RWPE2 (cell line): ENCODE results near the gene KLHL10.
A peak's percentile ranks its signal among the peaks of the same experiment; 100 is the strongest.
"Not testable (repeated sequence)": the region's sequence is repeated elsewhere in the genome, so short reads cannot be mapped to it uniquely, and the experiment has no call there.

Source experiments
- ATAC-seq: fragments of 200-7000 bp; cut with Tn5 transposase; 3 replicates; pipeline ENCODE4 v1.9.1; 2021; ENCODE audit warnings: low read depth
- DNase-seq: peaks from one replicate; pipeline ENCODE4 v3.0.0-alpha.2; 2020; ENCODE audit warnings: low spot score
- H3K27ac ChIP-seq: fragments of 450-650 bp; 2 replicates; pipeline ENCODE4 v1.5.1; 2017; ENCODE audit warnings: mild to moderate bottlenecking; ENCODE audit not compliant: poor library complexity, severe bottlenecking
- H3K27me3 ChIP-seq: fragments of 250-450 bp; sonication (Bioruptor Pico); 2 replicates; pipeline ENCODE4 v1.5.1; 2021; ENCODE audit warnings: mild to moderate bottlenecking, moderate library complexity; ENCODE audit not compliant: insufficient read depth, poor library complexity, severe bottlenecking
- H3K36me3 ChIP-seq: fragments of 250-450 bp; sonication (Bioruptor Pico); 2 replicates; pipeline ENCODE4 v1.5.1; 2020; ENCODE audit warnings: low read depth, mild to moderate bottlenecking, moderate library complexity
- H3K4me1 ChIP-seq: fragments of 250-450 bp; sonication (Bioruptor Pico); 2 replicates; pipeline ENCODE4 v1.5.1; 2021; ENCODE audit warnings: mild to moderate bottlenecking, moderate library complexity; ENCODE audit not compliant: insufficient read depth, poor library complexity, severe bottlenecking
- H3K4me3 ChIP-seq: fragments of 250-450 bp; sonication (Bioruptor Pico); 2 replicates; pipeline ENCODE4 v1.5.1; 2021; ENCODE audit warnings: mild to moderate bottlenecking, moderate library complexity; ENCODE audit not compliant: severe bottlenecking
- H3K9me3 ChIP-seq: fragments of 250-450 bp; sonication (Bioruptor Pico); 2 replicates; pipeline ENCODE4 v1.5.1; 2021; ENCODE audit warnings: mild to moderate bottlenecking, moderate library complexity; ENCODE audit not compliant: severe bottlenecking
- CTCF ChIP-seq: fragments of 450-650 bp; IDR thresholded peaks from one replicate; pipeline ENCODE4 v1.5.1; 2017; ENCODE audit warnings: mild to moderate bottlenecking, moderate library complexity; ENCODE audit not compliant: poor library complexity, severe bottlenecking

KLHL10 gene

GRCh38 chr17:41835214-41835799 lies 2.3 kb upstream of the KLHL10 start:
- DNase-seq (no peak), ATAC-seq (peak; percentile 46)
- Histone ChIP-seq H3K27ac (peak overlapping the region; percentile 14), H3K27me3 (no peaks in the 10 kb centered on the region), H3K9me3 (no peaks in the 10 kb centered on the region), H3K4me3 (peak overlapping the region; percentile 86), H3K36me3 (peaks cover 41% of the 10 kb centered on the region), H3K4me1 (peaks cover 3% of the 10 kb centered on the region)
- TF ChIP-seq CTCF = no peak

GRCh38 chr17:41835800-41836549 lies 1.6 kb upstream of the KLHL10 start, which contains the start of gene NT5C3B:
NT5C3B (minus strand) TSS chr17:41836232; CDS start chr17:41836193, 39 bp downstream.
- Histone ChIP-seq H3K4me1 (peaks cover 3% of the 10 kb centered on the region), H3K27me3 (no peaks in the 10 kb centered on the region), H3K9me3 (no peaks in the 10 kb centered on the region), H3K4me3 (peak within 1 kb of the TSS; percentile 86), H3K36me3 (peaks cover 35% of the 10 kb centered on the region), H3K27ac (peak within 1 kb of the TSS; percentile 14)
- no peak for DNase-seq
- ATAC-seq = peak; percentile 81
- no peak for TF ChIP-seq CTCF

- H3K27me3 ChIP-seq = no peaks in the 10 kb centered on the region
- no peak for ATAC-seq
- TF ChIP-seq CTCF = no peak
- peaks cover 3% of the 10 kb centered on the region for H3K4me1 ChIP-seq
- H3K36me3 ChIP-seq = peaks cover 30% of the 10 kb centered on the region
- no peaks in the 10 kb centered on the region for H3K9me3 ChIP-seq
- H3K4me3 ChIP-seq = peak overlapping the region; percentile 86
- no peak for DNase-seq
- no peak overlapping the region for H3K27ac ChIP-seq
Measured at GRCh38 chr17:41836550-41837196, 952 bp upstream of the KLHL10 start.

GRCh38 chr17:41839448-41839847 lies 1.8 kb downstream of the KLHL10 start:
- not testable (repeated sequence) for ATAC-seq, H3K9me3 ChIP-seq, H3K4me3 ChIP-seq

GRCh38 chr17:41840781-41841180 lies 3.2 kb downstream of the KLHL10 start:
- H3K9me3 ChIP-seq, ATAC-seq, H3K36me3 ChIP-seq, H3K4me3 ChIP-seq, H3K27ac ChIP-seq, H3K4me1 ChIP-seq, H3K27me3 ChIP-seq, DNase-seq: not testable (repeated sequence)

More at GRCh38 chr17:41839448-41839847, 1.8 kb downstream of the KLHL10 start:
- H3K27me3 ChIP-seq, H3K36me3 ChIP-seq, DNase-seq, H3K27ac ChIP-seq, H3K4me1 ChIP-seq: not testable (repeated sequence)
